HepG2 (cell line): Measurements from ENCODE around the gene NFATC1. TPM values are rescaled to one million over a fixed set of nuclear protein-coding genes. Genes with fewer than 3 reads are reported as not detected.

Experiments
- BCLAF1 ChIP-seq: fragments of 450-650 bp; IDR thresholded peaks from 2 replicates; pipeline ENCODE4 v1.6.1; 2017; ENCODE audit warnings: mild to moderate bottlenecking
- HNRNPLL ChIP-seq: fragments of 200-400 bp; formaldehyde crosslinking; IDR thresholded peaks from 2 replicates; pipeline ENCODE4 v1.6.1; 2017; ENCODE audit warnings: mild to moderate bottlenecking, low read depth, low read length; ENCODE audit not compliant: poor library complexity, severe bottlenecking
- RERE ChIP-seq: IDR thresholded peaks from 2 replicates; pipeline ENCODE4 v1.6.1; 2016; ENCODE audit warnings: low read depth, missing genetic modification reagents, missing compliant biosample characterization
- SATB2 ChIP-seq: sonication (generic); formaldehyde crosslinking; IDR thresholded peaks from 2 replicates; pipeline ENCODE4 v1.5.0; 2020; ENCODE audit warnings: missing genetic modification reagents
- SCMH1 ChIP-seq: sonication (generic); formaldehyde crosslinking; IDR thresholded peaks from 2 replicates; pipeline ENCODE4 v1.9.0; 2021; ENCODE audit warnings: missing genetic modification reagents, mild to moderate bottlenecking, borderline replicate concordance
- TBP ChIP-seq: sonication (generic); formaldehyde crosslinking; IDR thresholded peaks from 2 replicates; pipeline ENCODE4 v1.5.0; 2020; ENCODE audit warnings: missing genetic modification reagents
- ZNF142 ChIP-seq: sonication (generic); formaldehyde crosslinking; IDR thresholded peaks from 2 replicates; pipeline ENCODE4 v1.4.0; 2020; ENCODE audit warnings: missing genetic modification reagents
- ZNF205 ChIP-seq: IDR thresholded peaks from 2 replicates; pipeline ENCODE4 v1.6.1; 2018; ENCODE audit warnings: missing biosample characterization, missing genetic modification reagents
- polyA plus RNA-seq, 8 experiments: library from polyadenylated mRNA; depleted of rRNA in 3 of 8; stranded (reverse) in 7 of 8; unstranded in 1 of 8; fragments of >200 nt; fragmentation: Illumina TruSeq in 4 of 8; extraction: Trizol in 4 of 8; gene quantifications; 2 replicates each; pipeline versions ENCODE4 v1.2.1 to v1.2.3, GENCODE V29; 2011 to 2016; ENCODE audit warnings: low read depth in 4 of 8, missing spikeins in 1 of 8, mixed read lengths in 1 of 8; ENCODE audit not compliant: insufficient read depth in 1 of 8
- total RNA-seq, 5 experiments: library from RNA; depleted of rRNA; stranded (reverse); fragments of >200 nt; fragmentation: Illumina TruSeq; extraction: Trizol; gene quantifications; 2 replicates each; pipeline ENCODE4 v1.2.3, GENCODE V29; 2016; ENCODE audit warnings: low read depth in 1 of 5

Gene NFATC1
- total and polyA plus RNA-seq, 2 of the 13 experiments (the other 11 are each of a cell fraction or from before 2014, with no cell fraction given): not detected

GRCh38 chr18:79393635-79394533 is 1.8 kb upstream of the NFATC1 start (continued):
- peak; percentile 76 for TF ChIP-seq HNRNPLL
- no peak for TF ChIP-seq BCLAF1
- no peak for TF ChIP-seq ZNF142 (CRISPR knock-in tag)
- no peak for TF ChIP-seq ZNF205 (CRISPR knock-in tag)
- no peak for TF ChIP-seq TBP (CRISPR knock-in tag)
- TF ChIP-seq RERE (CRISPR knock-in tag): no peak
- no peak for TF ChIP-seq SCMH1 (CRISPR knock-in tag)
- no peak for TF ChIP-seq SATB2
